GM12865 (cell line): ENCODE measurements around the gene SLC52A1.
"Not testable (repeated sequence)": the region's sequence is repeated elsewhere in the genome, so short reads cannot be mapped to it uniquely, and the experiment has no call there.

Experiments used
- DNase-seq: peaks from one replicate; pipeline ENCODE4 v3.0.0; 2010; ENCODE audit warnings: low read depth
- H3K4me3 ChIP-seq: 2 replicates; pipeline ENCODE4 v1.5.1; 2011; ENCODE audit warnings: mild to moderate bottlenecking, low read depth, low read length, control low read depth
- TF ChIP-seq, protein P1 (sequence below): IDR thresholded peaks from 2 replicates; pipeline ENCODE4 v1.5.1; 2011; ENCODE audit warnings: low read length, control low read depth, low read depth, inconsistent platforms; ENCODE audit not compliant: insufficient read depth; ENCODE audit errors: missing control alignments

Gene SLC52A1

GRCh38 chr17:5031365-5032082, 3.7 kb downstream of the SLC52A1 start:
- peak overlapping the region; percentile 58 for H3K4me3 ChIP-seq
- DNase-seq, result peak; percentile 94
- TF ChIP-seq, protein P1, sequence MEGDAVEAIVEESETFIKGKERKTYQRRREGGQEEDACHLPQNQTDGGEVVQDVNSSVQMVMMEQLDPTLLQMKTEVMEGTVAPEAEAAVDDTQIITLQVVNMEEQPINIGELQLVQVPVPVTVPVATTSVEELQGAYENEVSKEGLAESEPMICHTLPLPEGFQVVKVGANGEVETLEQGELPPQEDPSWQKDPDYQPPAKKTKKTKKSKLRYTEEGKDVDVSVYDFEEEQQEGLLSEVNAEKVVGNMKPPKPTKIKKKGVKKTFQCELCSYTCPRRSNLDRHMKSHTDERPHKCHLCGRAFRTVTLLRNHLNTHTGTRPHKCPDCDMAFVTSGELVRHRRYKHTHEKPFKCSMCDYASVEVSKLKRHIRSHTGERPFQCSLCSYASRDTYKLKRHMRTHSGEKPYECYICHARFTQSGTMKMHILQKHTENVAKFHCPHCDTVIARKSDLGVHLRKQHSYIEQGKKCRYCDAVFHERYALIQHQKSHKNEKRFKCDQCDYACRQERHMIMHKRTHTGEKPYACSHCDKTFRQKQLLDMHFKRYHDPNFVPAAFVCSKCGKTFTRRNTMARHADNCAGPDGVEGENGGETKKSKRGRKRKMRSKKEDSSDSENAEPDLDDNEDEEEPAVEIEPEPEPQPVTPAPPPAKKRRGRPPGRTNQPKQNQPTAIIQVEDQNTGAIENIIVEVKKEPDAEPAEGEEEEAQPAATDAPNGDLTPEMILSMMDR, result peak; percentile 80

DNA sequence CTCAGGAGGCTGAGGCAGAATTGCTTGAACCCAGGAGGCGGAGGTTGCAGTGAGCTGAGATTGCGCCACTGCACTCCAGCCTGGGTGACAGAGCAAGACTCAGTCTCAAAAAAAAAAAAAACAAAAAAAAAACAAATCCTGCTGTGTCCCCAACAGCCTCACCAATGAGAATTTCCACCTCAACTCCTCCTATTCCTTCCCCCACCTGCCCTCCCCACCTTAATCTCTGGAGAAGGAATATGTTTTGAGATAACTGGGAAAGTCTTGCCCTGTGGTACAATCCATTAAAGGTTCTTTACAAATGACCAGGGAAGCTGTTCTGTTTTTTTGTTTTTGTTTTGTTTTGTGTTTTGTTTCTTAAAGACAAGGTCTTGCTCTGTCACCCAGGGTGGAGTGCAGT, 5.1 kb downstream of the SLC52A1 start:
- DNase-seq, result not testable (repeated sequence)

GRCh38 chr17:5027916-5028315, 7.3 kb downstream of the SLC52A1 start:
- DNase-seq, result no peak
- no peak overlapping the region for H3K4me3 ChIP-seq
- TF ChIP-seq, protein P1, result no peak

More for the DNA sequence above, 5.1 kb downstream of the SLC52A1 start:
- H3K4me3 ChIP-seq, result not testable (repeated sequence)

DNA sequence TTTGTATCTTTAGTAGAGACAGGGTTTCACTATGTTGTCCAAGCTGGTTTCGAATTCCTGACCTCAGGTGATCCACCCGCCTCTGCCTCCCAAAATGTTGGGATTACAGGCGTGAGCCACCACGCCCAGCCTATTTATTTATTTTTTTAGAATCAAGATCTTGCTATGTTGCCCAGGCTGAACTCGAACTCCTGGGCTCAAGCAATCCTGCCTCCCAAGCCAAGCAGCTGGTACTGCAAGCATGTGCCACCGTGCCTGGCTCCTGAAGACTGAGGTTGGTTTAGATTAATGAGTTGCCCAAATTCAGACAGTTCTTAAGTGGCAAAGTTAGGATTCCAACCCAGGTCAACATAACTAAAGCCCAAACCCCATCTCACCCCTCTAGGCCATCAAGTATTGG, 7.9 kb downstream of the SLC52A1 start:
- TF ChIP-seq, protein P1, result no peak
- no peak overlapping the region for H3K4me3 ChIP-seq
- DNase-seq, result no peak

DNA sequence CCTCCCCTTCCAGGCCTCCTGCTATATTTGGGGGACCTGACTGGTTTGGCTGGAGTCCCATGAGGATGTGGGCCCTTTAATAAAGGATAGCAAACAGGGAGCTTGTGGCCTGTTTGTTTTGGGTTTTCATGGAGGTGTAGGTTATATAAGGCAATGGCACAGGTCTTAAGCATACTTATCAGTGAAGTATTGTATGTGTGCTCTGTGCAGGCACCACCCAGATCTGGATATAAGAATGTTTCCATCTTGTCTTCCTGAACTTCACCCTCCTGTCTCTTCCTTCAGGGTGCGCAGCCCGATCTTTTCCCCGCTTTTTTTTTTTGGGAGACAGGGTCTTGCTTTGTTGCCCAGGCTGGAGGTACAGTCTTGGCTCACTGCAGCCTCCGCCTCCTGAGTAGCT, 10.6 kb downstream of the SLC52A1 start:
- no peak for DNase-seq
- TF ChIP-seq, protein P1, result no peak
- no peak overlapping the region for H3K4me3 ChIP-seq

- DNase-seq, result no peak
- TF ChIP-seq, protein P1, result no peak
- H3K4me3 ChIP-seq, result no peak overlapping the region
Measured at GRCh38 chr17:5023588-5024147, 11.6 kb downstream of the SLC52A1 start.

DNA sequence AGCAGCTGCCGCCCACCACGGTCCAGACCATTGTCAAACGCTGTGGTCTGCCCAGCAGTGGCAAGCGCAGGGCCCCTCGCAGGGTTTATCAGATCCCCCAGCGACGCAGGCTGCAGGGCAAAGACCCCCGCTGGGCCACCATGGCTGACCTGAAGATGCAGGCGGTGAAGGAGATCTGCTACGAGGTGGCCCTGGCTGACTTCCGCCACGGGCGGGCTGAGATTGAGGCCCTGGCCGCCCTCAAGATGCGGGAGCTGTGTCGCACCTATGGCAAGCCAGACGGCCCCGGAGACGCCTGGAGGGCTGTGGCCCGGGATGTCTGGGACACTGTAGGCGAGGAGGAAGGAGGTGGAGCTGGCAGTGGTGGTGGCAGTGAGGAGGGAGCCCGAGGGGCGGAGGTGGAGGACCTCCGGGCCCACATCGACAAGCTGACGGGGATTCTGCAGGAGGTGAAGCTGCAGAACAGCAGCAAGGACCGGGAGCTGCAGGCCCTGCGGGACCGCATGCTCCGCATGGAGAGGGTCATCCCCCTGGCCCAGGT, 13.0 kb downstream of the SLC52A1 start:
- no peak for DNase-seq
- TF ChIP-seq, protein P1, result no peak
- H3K4me3 ChIP-seq, result no peak overlapping the region
